ENCODE data around the gene GNG2.

GNG2 gene

GRCh38 chr14:51989293-51990234, 129.2 kb downstream of the GNG2 start, which contains the start of gene RTRAF:
RTRAF (plus strand) TSS chr14:51989546; CDS start chr14:51989640, 94 bp downstream.
- peak; percentile 79 for DNase-seq (ENCODE audit: extremely low read depth, low read depth)
- peak within 1 kb of the TSS; percentile 98 for H3K4me3 ChIP-seq (replicated peaks; ENCODE audit: low read depth, low read length)
- TF ChIP-seq CTCF (IDR thresholded peaks at IDR 0.05; ENCODE audit: low read depth, low read length, missing control alignments) = no peak

GRCh38 chr14:51990488-51990887, 130.1 kb downstream of the GNG2 start:
- no peak for TF ChIP-seq CTCF (IDR thresholded peaks at IDR 0.05; ENCODE audit: low read depth, low read length, missing control alignments)
- DNase-seq (ENCODE audit: extremely low read depth, low read depth) = no peak
- peak overlapping the region; percentile 98 for H3K4me3 ChIP-seq (replicated peaks; ENCODE audit: low read depth, low read length)

GRCh38 chr14:51993285-51993920, 133.0 kb downstream of the GNG2 start:
- TF ChIP-seq CTCF (IDR thresholded peaks at IDR 0.05; ENCODE audit: low read depth, low read length, missing control alignments) = no peak
- H3K4me3 ChIP-seq (replicated peaks; ENCODE audit: low read depth, low read length) = no peak overlapping the region
- DNase-seq (ENCODE audit: extremely low read depth, low read depth) = no peak

GRCh38 chr14:51996148-51996746, 135.8 kb downstream of the GNG2 start:
- no peak overlapping the region for H3K4me3 ChIP-seq (replicated peaks; ENCODE audit: low read depth, low read length)
- no peak for DNase-seq (ENCODE audit: extremely low read depth, low read depth)
- TF ChIP-seq CTCF (IDR thresholded peaks at IDR 0.05; ENCODE audit: low read depth, low read length, missing control alignments) = peak; percentile 46

GRCh38 chr14:51998348-51998747, 137.9 kb downstream of the GNG2 start:
- no peak for TF ChIP-seq CTCF (IDR thresholded peaks at IDR 0.05; ENCODE audit: low read depth, low read length, missing control alignments)
- DNase-seq (ENCODE audit: extremely low read depth, low read depth) = no peak
- no peak overlapping the region for H3K4me3 ChIP-seq (replicated peaks; ENCODE audit: low read depth, low read length)

GRCh38 chr14:51999084-51999483, 138.7 kb downstream of the GNG2 start:
- H3K4me3 ChIP-seq (replicated peaks; ENCODE audit: low read depth, low read length) = no peak overlapping the region
- TF ChIP-seq CTCF (IDR thresholded peaks at IDR 0.05; ENCODE audit: low read depth, low read length, missing control alignments) = no peak
- no peak for DNase-seq (ENCODE audit: extremely low read depth, low read depth)
